Breast epithelium (tissue), 3 donors: ENCODE measurements around the gene SMARCC2.

Experiments
- CTCF ChIP-seq, 3 donors: fragments of 450-650 bp; IDR thresholded peaks; one replicate each; pipeline ENCODE4 v1.5.1; 2016 to 2017; ENCODE audit warnings: antibody characterized with exemption in 3 of 3, mild to moderate bottlenecking in 3 of 3, moderate library complexity in 3 of 3
- POLR2A ChIP-seq: fragments of 450-650 bp; IDR thresholded peaks from one replicate; pipeline ENCODE4 v1.6.1; 2016; ENCODE audit warnings: antibody characterized with exemption, mild to moderate bottlenecking, moderate library complexity
- POLR2AphosphoS5 ChIP-seq, 3 donors: sonication (generic); formaldehyde crosslinking; IDR thresholded peaks; one replicate each; pipeline ENCODE4 v1.6.1; 2017; ENCODE audit warnings: antibody characterized with exemption in 3 of 3

GRCh38 chr12:56150563-56150962, 38.7 kb downstream of the SMARCC2 start:
- TF ChIP-seq POLR2AphosphoS5 (IDR thresholded peaks at IDR 0.05): no peak
- TF ChIP-seq CTCF (IDR thresholded peaks at IDR 0.05): no peak
- no peak for TF ChIP-seq POLR2A
